Measurements from ENCODE around the gene ZCCHC18.
A peak's percentile ranks its signal among the peaks of the same experiment; 100 is the strongest.
"Not testable (repeated sequence)": the region's sequence is repeated elsewhere in the genome, so short reads cannot be mapped to it uniquely, and the experiment has no call there.

ZCCHC18 gene
- 0 to 0.18 (median 0.05) reads per million in 18 experiments for total RNA-seq

GRCh38 chrX:104112326-104112951 lies at the start of gene ZCCHC18:
Gene ZCCHC18 (plus strand): TSS chrX:104112523. CDS start chrX:104114112, 1,589 bp downstream.
- peak in 1 of 2 donors; percentile 26 for DNase-seq

DNA sequence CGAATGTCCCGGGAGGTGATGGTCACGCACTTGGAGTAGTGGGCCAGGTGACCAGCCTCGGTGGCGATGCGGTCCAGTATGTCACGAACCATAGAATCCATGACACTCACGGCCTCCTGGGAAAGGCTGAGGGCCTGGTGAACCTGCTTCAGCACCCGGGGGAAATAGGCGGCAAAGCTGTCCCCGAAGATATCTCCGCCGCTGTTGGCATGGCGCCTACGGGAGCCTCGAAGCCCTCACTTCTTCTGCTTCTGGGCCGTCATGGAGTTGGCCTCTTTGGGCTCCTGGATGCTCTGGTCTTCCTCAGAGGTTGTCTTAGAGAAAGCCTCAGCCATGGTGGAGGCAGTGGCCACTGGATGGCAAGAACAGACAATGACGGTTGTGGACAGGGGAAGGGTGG lies 49.7 kb upstream of the ZCCHC18 start:
- DNase-seq: not testable (repeated sequence)

DNA sequence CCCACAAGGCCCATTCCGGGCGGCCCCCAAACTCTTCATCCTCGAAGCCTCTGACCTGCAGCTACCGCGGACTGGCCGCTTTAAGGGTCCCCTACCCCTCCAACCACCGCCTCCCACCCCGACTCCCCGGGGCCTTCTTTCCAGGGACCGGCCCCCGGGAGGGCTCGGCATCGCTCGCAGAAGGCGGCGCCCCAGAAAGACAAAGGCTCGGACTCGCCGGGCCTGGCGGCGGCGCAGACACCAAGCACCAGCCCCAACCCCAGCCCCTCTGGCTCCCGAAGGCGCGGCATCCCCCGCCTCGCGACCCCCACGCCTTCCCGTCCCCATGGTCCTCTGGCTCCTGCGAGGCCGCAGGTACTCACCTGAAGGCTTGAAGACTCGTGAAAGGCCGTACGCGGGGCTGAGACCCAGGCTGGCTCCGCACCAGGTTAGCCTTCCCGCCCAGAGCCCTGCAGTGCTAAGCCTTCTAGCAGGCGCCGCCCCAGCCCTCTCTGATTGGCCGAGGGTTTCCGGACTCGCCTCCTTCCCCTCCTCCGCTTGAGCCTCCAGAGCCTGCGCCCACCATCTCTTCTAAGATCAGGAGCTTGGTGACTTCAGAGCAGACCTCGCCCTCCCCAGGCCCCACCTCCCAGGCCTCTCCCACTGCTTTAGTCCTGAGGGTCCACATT lies 36.4 kb upstream of the ZCCHC18 start, which contains the start of gene TMSB15C:
Gene TMSB15C, minus strand, starts transcription at position 459 of the 668 bp plus-strand sequence.
- not testable (repeated sequence) for DNase-seq

DNA sequence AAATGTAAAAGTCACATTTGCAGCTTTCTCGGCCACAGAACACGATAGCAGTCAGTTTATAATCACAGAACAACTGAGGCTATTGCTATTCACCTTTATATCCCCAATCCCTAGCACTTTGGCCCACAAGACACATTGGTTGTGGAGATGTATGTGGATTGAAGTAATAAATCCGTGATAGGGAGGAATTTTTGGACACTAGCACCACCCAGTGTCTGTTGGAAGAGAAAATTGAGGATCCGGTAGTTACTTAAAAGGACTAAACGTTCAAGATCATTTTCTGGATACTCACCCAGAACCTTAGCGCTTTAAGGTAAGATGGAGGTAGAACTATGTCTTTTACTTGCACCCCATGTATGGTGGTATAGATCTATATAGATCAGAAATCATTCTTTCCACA lies 34.5 kb upstream of the ZCCHC18 start:
- not testable (repeated sequence) for DNase-seq

DNA sequence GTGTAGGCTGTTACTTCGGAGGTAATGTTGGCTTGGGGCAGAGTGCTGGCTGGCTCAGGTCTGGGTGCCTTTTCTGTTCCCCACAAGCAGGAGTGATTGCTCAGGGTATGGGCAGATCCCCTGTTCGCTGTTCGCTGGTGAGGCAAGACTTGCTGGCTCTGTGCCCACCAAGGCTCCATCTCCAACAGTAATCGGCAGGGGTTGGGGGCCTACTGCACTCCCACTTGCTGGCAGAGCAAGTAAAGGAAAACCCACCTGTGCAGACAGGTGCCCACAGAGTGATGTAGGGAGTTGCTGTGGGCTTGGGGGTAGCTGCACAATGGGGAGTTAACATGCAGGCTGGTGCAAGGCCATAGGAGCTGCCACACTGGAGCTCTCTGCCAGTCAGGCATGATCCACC lies 28.3 kb upstream of the ZCCHC18 start:
- no peak for DNase-seq

DNA sequence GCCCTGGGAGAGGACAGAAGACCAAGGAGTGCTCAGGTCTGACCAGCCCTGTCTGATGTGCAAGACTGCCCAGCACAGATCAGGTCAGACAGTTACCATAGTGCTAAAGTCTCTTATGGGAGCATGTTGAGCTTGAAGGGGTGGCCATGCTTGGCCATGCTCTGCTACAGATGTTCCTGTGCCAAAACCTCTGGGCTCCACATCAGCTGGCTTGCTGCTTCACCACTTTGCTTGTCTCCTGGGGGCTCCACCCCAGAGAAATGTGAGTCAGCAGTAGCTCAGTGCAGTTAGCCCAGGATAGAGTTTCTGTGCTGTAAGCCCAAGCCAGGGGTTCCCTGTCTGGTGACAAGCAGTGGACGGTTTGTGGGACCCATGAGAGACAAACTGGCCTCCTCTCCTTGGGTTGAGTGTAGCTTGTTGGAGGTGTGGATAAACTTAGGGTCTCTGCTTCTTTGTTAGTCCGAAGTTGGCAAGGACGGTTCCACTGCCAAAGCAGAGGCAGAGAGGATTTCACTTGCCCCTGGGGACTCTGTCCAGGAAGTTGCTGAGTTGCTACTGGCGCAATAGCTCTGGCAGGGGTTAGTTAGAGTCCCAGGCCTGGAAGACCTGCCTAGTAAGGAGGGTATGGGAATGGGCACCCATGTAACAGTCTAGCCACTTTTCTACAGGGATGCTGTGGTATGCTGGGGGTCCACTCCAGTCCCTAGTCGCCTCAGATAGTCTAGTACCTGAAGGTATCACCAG lies 27.6 kb upstream of the ZCCHC18 start:
- no peak for DNase-seq

DNA sequence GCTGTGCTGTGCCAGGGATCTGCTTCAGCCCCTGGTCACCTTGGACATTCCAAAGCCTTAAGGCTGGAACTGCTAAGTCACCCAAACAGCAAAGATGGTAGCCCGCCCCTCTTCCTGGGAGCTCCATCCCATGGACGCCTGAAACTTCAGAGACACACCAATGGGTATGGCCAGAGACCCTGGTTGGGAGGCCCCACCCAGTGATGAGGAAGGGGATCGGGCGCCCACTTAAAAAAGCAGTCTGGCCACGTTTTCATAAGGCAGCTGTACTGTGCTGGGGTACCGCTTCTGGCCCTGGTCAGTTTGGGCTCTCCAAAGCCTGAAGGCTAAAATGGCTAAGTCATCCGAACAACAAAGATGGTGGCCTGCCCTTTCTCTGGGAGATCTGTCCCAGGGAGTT lies 26.8 kb upstream of the ZCCHC18 start:
- DNase-seq: no peak

DNA sequence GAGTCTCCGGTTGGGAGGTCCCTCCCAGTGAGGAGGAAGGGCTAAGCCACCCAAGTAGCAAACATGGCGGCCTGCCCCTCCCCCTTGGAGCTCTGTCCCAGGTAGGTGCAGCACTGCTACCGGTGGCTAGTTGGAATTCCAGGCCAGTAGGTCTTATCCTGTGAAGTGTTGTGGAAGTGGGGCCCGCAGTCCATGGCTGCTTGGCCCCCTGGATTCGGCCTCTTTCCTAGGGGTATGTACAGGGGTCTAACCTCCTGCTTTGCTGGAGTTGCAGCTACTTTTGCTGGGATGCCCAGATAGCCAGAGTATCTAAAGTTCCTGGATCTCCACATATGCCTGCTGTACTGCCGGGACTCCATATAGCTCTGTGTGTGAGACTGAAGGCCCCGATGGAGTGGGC lies 26.4 kb upstream of the ZCCHC18 start:
- DNase-seq: no peak

DNA sequence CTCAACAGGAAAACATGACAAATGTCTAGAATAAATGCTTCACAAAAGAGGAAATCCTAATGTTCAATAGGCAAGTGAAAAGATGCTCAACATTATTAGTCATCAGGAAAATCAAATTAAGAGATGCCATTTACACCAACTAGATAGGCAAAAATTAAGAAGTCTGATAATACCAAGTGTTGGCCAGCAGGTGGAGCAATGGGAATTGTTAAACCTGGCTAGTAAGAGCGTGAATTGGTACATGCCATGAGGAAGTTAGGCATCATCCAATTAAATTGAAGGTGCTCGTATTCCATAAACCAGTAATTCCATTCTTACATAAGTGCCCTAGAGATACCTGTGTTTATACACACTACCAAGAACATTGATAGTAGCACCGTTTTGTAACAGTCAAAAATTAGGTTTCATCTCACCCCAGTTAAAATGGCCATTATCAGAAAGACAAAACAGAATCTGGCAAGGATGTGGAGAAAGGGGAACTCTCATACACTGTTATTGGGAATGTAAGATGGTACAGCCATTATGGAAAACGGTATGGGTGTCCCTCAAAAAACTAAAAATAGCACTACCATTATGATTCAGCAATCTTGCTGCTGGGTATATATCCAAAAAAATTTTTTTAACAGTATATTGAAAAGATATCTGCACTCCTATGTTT lies 14.0 kb upstream of the ZCCHC18 start:
- DNase-seq: peak; percentile 62 to 66

- no peak for DNase-seq
Observed at GRCh38 chrX:104098919-104099318, 13.4 kb upstream of the ZCCHC18 start.

DNA sequence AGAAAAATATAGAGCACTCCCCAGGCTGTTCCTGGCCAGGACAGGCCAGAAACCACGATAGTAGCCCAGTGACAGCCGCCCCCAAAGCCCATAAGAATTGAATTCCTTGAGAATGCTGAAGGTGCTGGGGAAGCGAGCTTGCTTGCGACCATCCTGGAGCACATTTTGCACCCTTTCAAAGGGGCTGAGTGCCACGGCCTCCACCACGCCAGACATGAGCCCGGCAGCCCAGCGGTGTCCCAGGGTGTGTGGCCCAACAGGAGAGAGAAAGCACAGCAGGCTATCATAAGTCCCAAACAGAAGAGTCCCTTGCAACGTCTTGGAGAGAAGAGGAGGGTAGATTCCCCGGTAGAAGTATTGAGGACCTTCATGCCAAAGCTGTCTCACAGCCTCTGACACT lies 7.6 kb upstream of the ZCCHC18 start:
- DNase-seq: no peak

- no peak for DNase-seq
Observed at GRCh38 chrX:104105330-104106262, 6.7 kb upstream of the ZCCHC18 start.

GRCh38 chrX:104108955-104109354 lies 3.4 kb upstream of the ZCCHC18 start:
- DNase-seq: no peak

DNA sequence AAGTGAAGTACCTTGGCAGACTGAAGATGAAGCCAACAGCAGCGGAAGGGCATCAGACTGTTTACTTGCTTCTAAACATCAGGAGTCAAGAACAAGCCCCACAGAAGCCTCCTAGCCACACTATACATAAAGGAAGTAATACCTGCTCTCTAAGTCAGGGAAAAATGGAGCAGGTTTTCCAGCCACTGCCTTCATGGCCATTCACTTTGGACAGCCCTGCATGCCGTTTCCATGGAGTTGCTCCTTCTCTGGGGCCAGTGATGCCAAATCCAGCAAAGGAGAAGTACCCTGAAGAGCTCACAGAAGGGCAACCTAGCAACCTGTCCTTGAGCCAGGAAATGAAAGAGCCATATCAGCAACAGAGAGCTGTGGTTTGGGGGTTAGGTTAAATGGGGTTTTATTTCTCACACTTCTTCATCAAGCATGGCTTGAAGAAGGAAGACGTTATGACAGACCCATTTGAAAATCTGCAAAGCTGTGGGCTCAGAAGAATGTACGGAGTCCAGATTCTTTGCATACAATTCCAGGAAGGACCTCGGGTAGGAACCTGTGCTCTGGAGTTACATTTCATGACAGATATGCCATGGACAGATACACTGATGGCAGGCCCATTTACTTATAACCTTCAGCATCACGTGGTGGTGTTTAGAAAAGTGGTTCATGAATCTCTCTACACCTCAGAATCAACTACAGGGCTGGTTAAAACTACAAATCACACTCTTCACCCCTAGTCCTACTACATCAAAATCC lies 1.7 kb upstream of the ZCCHC18 start:
- DNase-seq: not testable (repeated sequence)

DNA sequence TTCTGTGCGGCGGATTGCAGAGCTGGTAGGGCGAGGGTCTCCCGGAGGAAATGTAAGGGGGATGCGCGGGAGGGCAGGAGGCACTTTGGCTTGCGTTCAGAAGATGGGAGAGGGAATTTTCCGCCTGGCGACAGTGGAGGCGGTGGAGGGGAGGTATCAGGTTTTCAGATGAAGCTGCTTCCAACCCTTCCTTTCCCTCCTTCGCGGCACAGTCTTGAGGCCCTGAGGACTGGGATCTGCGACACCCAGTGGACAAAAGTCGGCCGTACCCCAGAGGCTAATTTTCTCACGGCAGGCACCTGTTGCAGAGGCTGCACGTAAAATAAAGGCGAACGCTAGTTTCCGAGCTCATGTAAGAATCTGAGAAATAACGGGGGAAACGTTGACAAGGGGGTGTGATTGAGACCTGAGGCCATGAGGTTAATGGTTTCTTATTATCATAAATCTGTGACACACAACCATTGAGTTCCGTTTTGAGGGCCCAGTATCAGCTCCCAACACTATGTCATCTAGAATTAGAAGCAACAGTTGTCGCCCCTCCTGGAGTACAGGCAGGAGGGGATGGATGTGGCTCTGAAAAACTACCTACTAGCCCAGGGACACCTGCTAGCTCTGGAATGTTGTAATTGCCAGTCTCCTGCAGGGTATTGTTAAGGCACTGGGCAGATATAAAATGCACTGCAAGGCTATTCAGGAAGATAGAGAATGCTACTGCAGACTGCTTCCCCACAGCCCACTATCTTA lies 1.1 kb downstream of the ZCCHC18 start:
- peak in 1 of 2 donors; percentile 29 for DNase-seq

GRCh38 chrX:104117759-104118158 lies 5.4 kb downstream of the ZCCHC18 start:
- DNase-seq: no peak

- DNase-seq: no peak
Observed at GRCh38 chrX:104118765-104119164, 6.4 kb downstream of the ZCCHC18 start.

DNA sequence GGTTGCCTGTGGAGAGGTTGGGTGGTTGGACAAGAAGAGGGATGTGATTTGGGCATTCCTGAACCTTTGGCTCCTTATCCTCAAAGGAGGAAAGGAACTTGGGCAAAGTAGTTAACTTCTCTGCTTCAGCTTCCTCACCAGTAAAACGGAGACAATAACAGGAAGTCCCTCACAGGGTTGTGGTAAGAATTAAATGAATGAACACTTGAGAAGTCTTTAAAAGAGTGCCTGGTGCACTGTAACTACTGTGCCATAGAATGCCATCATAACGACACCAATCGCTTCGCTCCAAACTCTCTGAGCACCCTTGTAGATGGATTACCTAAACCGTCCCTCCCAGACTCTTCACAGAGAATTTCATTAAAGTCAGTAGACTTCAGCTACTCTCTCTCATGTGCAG lies 10.5 kb downstream of the ZCCHC18 start:
- DNase-seq: peak in 1 of 2 donors; percentile 8

- no peak for DNase-seq
Observed at GRCh38 chrX:104126856-104127255, 14.5 kb downstream of the ZCCHC18 start.

- no peak for DNase-seq
Observed at GRCh38 chrX:104130808-104131207, 18.5 kb downstream of the ZCCHC18 start.
